ENCODE results near the gene DPP10. TPM values are rescaled to one million over a fixed set of nuclear protein-coding genes. Genes with fewer than 3 reads are reported as not detected.

The DPP10 gene
- total RNA-seq, 4 donors from 2014 or later = 1.9 to 4.6 (median 3.9) TPM

GRCh38 chr2:115234186-115234585, 791.7 kb downstream of the DPP10 start:
- Histone ChIP-seq H3K27ac (no peak overlapping the region), H3K4me1 (no peaks in the 10 kb centered on the region), H3K9me3 (no peaks in the 10 kb centered on the region), H3K27me3 (no peaks in the 10 kb centered on the region), H3K4me3 (no peak overlapping the region), H3K36me3 (no peaks in the 10 kb centered on the region)
- 61 to 67% methylated on average over 4 of the region's 4 CpGs for WGBS, 2 donors (ENCODE audit: low coverage in 1 of 2)
- ATAC-seq = no peak
- TF ChIP-seq EP300 (IDR thresholded peaks at IDR 0.05) (no peak), POLR2A (IDR thresholded peaks at IDR 0.05) (no peak), POLR2AphosphoS5 (IDR thresholded peaks at IDR 0.05) (no peak), CTCF (IDR thresholded peaks at IDR 0.05) (no peak)

- TF ChIP-seq EP300 (IDR thresholded peaks at IDR 0.05) (no peak), POLR2A (IDR thresholded peaks at IDR 0.05) (no peak), CTCF (IDR thresholded peaks at IDR 0.05) (no peak), POLR2AphosphoS5 (IDR thresholded peaks at IDR 0.05) (no peak)
- H3K27me3 ChIP-seq = no peaks in the 10 kb centered on the region
- no peaks in the 10 kb centered on the region for H3K4me1 ChIP-seq
- H3K4me3 ChIP-seq = no peak overlapping the region
- no peak for ATAC-seq
- no peaks in the 10 kb centered on the region for H3K36me3 ChIP-seq
- H3K27ac ChIP-seq = no peak overlapping the region
- no peaks in the 10 kb centered on the region for H3K9me3 ChIP-seq
- WGBS, 2 donors (ENCODE audit: low coverage in 1 of 2) = 66 to 72% methylated on average over 4 of the region's 4 CpGs
Observed at GRCh38 chr2:115234737-115235136, 792.3 kb downstream of the DPP10 start.

GRCh38 chr2:115248066-115248465, 805.6 kb downstream of the DPP10 start:
- H3K4me1 ChIP-seq = no peaks in the 10 kb centered on the region
- TF ChIP-seq EP300 (IDR thresholded peaks at IDR 0.05) = no peak
- no peak for TF ChIP-seq POLR2AphosphoS5 (IDR thresholded peaks at IDR 0.05)
- TF ChIP-seq CTCF (IDR thresholded peaks at IDR 0.05) = no peak
- TF ChIP-seq POLR2A (IDR thresholded peaks at IDR 0.05) = no peak
- no peaks in the 10 kb centered on the region for H3K9me3 ChIP-seq
- ATAC-seq = no peak
- H3K27ac ChIP-seq = no peak overlapping the region
- H3K36me3 ChIP-seq = no peaks in the 10 kb centered on the region
- WGBS, 2 donors (ENCODE audit: low coverage in 1 of 2) = 58 to 63% methylated on average over 1 of the region's 1 CpG
- H3K4me3 ChIP-seq = no peak overlapping the region
- H3K27me3 ChIP-seq = no peaks in the 10 kb centered on the region

- no peak for ATAC-seq
- 93 to 100% methylated on average over 1 of the region's 1 CpG for WGBS, 2 donors (ENCODE audit: low coverage in 1 of 2)
Observed at GRCh38 chr2:115277366-115277765, 834.9 kb downstream of the DPP10 start.

More at GRCh38 chr2:115277366-115277765, 834.9 kb downstream of the DPP10 start:
- Histone ChIP-seq H3K4me3 (no peak overlapping the region), H3K27me3 (no peaks in the 10 kb centered on the region), H3K9me3 (no peaks in the 10 kb centered on the region), H3K27ac (no peak overlapping the region), H3K4me1 (no peaks in the 10 kb centered on the region), H3K36me3 (no peaks in the 10 kb centered on the region)
- TF ChIP-seq POLR2A (IDR thresholded peaks at IDR 0.05) = no peak
- no peak for TF ChIP-seq CTCF (IDR thresholded peaks at IDR 0.05)
- no peak for TF ChIP-seq EP300 (IDR thresholded peaks at IDR 0.05)
- no peak for TF ChIP-seq POLR2AphosphoS5 (IDR thresholded peaks at IDR 0.05)
